Keratinocyte (primary cell): ENCODE data around the gene FOXF2.

Experiments
- EZH2 ChIP-seq: IDR thresholded peaks from one replicate; pipeline ENCODE4 v1.6.1; 2012; ENCODE audit warnings: inconsistent platforms, mild to moderate bottlenecking, low read length, moderate library complexity
- TF ChIP-seq, protein P1 (sequence below), 3 experiments: IDR thresholded peaks in 1 of 3; conservative IDR thresholded peaks in 1 of 3; optimal IDR thresholded peaks in 1 of 3; 2 replicates in 2 of 3; 3 replicates in 1 of 3; pipeline versions ENCODE3 to v1.5.1; 2011; ENCODE audit warnings: low read length in 3 of 3, mild to moderate bottlenecking in 3 of 3, moderate library complexity in 2 of 3, control low read depth in 1 of 3, inconsistent platforms in 1 of 3; ENCODE audit not compliant: insufficient read depth in 2 of 3; ENCODE audit errors: extremely low read depth in 1 of 3

DNA sequence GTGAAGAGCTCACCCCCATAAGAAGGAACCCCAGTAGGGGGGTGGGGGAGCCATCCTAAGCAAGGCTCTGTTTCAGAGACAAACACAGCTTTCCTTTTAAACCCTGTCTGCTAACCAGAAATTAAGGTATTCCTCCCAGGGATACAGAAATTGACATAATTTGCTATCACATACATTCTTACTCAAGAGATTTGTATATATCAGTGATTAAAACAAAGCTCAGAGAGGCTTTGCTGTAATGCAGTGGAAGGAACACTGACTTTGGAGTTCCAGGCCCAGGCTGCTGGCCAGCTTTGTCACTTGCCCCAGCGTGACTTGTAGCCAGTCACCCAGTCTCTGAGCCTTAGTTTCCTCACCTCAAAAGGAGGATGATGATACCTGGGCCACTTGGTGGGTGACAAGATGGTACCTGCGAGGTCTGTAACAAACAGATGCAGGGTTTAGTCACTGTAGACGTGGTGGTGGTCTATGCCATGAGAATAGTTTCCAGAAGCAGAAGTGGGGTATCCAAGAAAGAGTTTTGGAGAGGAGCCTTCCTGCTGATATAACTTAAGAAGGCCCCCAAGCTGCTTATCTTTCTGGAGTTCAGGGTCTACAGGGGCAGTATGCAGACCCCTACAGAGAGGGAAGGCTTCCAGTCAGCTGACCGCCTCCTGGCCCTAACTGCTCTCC lies 3.2 kb upstream of the FOXF2 start:
- TF ChIP-seq, protein P1, sequence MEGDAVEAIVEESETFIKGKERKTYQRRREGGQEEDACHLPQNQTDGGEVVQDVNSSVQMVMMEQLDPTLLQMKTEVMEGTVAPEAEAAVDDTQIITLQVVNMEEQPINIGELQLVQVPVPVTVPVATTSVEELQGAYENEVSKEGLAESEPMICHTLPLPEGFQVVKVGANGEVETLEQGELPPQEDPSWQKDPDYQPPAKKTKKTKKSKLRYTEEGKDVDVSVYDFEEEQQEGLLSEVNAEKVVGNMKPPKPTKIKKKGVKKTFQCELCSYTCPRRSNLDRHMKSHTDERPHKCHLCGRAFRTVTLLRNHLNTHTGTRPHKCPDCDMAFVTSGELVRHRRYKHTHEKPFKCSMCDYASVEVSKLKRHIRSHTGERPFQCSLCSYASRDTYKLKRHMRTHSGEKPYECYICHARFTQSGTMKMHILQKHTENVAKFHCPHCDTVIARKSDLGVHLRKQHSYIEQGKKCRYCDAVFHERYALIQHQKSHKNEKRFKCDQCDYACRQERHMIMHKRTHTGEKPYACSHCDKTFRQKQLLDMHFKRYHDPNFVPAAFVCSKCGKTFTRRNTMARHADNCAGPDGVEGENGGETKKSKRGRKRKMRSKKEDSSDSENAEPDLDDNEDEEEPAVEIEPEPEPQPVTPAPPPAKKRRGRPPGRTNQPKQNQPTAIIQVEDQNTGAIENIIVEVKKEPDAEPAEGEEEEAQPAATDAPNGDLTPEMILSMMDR (optimal IDR thresholded peaks at IDR 0.05 in 1 of 3, IDR thresholded peaks at IDR 0.05 in 1 of 3, conservative IDR thresholded peaks at IDR 0.05 in 1 of 3; ENCODE audit: extremely low read depth in 1 of 3, insufficient read depth in 2 of 3, low read length in 3 of 3), result no peak
- TF ChIP-seq EZH2, result no peak
